ENCODE results near the gene RLN2.

GRCh38 chr9:5326187-5326586 is 21.7 kb upstream of the RLN2 start:
- TF ChIP-seq CTCF (IDR thresholded peaks at IDR 0.05) (no peak), POLR2AphosphoS5 (IDR thresholded peaks at IDR 0.05; ENCODE audit: insufficient read depth in 1 of 2, low read depth in 1 of 2) (no peak), POLR2A (IDR thresholded peaks at IDR 0.05) (no peak)
